Cardiac fibroblast (primary cell): Measurements from ENCODE around the gene ZNF362.

Experiments used
- DNase-seq, 2 donors: peaks; one replicate each; pipeline versions ENCODE4 v3.0.0 to v3.0.0-alpha.2; 2010; ENCODE audit warnings: low read depth in 2 of 2
- H3K4me3 ChIP-seq, 2 donors: replicated peaks in 1 of 2; 1 replicate in 1 of 2; 2 replicates in 1 of 2; pipeline ENCODE4 v1.5.1; 2011; ENCODE audit warnings: low read depth in 2 of 2, low read length in 2 of 2, mild to moderate bottlenecking in 2 of 2, moderate library complexity in 1 of 2
- TF ChIP-seq, protein P1 (sequence below): IDR thresholded peaks from one replicate; pipeline ENCODE4 v1.5.1; 2011; ENCODE audit warnings: low read depth, mild to moderate bottlenecking, low read length, inconsistent platforms

The ZNF362 gene

DNA sequence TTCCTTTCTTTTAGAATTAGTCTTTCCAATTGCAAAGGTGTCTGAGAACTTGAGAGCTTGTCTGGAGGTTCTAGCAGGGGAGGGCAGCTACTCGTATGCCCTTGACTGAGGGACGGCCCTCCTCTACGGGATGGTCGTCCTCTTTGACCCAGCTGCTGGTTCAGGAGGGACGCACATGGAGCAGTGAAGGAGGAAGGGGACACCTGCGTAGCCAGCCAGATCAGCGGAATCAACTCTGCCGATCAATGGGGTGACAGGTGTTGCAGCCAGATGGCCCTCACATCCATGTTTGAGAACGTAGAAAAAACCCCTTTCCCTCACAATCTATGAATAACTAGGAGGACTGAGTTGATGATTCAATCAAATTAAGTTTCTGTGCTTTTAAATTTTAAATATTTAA, 80.3 kb downstream of the ZNF362 start:
- TF ChIP-seq, protein P1, sequence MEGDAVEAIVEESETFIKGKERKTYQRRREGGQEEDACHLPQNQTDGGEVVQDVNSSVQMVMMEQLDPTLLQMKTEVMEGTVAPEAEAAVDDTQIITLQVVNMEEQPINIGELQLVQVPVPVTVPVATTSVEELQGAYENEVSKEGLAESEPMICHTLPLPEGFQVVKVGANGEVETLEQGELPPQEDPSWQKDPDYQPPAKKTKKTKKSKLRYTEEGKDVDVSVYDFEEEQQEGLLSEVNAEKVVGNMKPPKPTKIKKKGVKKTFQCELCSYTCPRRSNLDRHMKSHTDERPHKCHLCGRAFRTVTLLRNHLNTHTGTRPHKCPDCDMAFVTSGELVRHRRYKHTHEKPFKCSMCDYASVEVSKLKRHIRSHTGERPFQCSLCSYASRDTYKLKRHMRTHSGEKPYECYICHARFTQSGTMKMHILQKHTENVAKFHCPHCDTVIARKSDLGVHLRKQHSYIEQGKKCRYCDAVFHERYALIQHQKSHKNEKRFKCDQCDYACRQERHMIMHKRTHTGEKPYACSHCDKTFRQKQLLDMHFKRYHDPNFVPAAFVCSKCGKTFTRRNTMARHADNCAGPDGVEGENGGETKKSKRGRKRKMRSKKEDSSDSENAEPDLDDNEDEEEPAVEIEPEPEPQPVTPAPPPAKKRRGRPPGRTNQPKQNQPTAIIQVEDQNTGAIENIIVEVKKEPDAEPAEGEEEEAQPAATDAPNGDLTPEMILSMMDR, result no peak
- DNase-seq, result no peak
- H3K4me3 ChIP-seq, result no peak overlapping the region

DNA sequence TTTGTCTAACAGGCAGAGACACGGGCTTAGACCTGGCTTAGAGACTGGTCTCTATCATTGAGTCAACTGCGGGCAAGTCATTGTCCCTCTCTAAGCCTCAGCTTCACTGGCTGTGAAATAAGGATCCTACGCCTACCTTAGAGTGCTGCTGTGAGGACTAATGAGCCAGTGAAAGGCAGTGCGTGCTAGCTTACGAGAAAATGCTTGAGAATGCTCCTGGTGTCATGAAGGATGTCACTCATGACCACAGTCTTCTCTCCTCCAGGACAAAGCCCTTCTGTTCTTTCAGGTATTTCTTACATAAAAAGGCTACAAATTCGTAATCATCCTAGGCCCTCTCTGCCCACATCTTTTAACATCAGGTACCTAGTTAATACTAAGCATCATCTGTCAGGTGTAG, 81.1 kb downstream of the ZNF362 start:
- no peak for DNase-seq
- TF ChIP-seq, protein P1, result no peak
- H3K4me3 ChIP-seq, result peak overlapping the region in 1 of 2 donors; percentile 1

DNA sequence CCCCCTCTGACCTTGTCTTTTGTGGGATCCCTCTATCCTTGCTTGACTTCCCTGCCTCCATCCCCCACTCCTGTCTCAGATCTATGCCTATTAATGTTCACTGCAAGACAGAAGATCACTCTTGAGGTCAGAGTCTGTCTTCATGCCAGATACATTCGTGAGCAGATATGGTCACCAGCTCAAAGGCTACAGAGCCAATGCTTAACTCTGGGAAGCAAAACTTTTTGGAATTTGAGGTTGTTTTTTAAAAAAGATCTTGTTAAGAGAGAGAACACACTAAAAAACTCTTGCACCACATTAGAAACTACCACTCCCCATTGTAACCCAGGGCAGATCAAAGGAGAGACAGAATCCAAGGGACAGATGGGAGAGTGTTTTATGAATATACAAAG, 81.8 kb downstream of the ZNF362 start:
- TF ChIP-seq, protein P1, result no peak
- DNase-seq, result peak; percentile 77 to 81
- H3K4me3 ChIP-seq, result peak overlapping the region; percentile 1 to 26

DNA sequence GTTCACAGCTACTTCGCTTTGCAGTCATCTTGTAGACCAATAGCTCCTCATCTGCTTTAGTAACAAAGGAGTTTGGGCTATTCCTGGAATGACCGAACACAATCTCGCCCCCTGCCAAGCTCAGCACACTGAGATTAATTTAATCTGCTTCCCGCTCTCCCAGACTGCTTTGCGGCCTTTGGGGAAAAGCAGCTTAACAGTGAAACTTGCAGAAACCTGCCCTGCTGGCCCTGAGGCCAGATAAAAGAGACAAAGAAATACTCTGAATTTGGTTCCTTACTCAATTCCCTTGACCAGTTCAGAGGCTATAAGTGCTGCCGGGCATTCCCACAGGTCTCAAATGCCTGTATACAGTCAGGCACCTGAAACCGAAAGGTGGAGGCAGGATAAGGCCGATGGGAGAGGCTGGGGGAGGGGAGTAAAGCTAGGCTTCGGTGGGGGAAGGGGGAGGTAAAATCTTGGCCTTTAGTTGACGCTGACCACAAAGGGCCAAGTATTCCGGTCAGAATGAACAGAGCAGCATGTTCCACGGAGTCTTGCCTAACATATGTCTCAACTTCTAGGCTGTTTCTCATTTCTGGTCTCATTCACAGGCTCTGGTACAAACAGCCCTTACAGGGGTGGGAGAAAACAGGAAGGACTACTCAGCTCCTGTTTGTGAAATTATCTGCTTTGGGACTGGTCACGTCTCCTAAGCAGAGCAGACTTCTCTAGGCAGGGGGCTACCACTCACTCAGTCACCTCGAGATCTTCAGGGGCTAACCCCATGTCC, 82.3 kb downstream of the ZNF362 start:
- peak; percentile 94 to 98 for DNase-seq
- H3K4me3 ChIP-seq, result peak overlapping the region in 1 of 2 donors; percentile 26
- TF ChIP-seq, protein P1, result no peak

DNA sequence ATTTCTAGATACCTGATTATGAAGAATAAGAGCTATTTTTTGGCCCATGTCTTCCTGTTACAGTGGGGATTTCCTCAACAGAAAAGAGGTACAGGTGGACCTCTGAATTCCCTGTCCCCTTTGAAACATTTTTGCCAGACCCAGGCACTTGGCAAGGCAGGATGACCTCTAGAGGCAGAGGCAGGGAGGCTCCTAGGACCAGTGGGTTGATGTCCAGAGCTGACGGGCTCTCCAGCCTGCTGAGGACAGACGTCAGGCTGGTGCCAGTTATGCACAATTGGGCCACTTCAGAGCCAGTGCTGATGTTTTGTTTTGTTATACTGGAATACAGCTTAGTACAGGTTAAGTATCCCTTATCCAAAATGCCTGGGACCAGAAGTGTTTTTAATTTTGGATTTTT, 83.1 kb downstream of the ZNF362 start:
- peak overlapping the region in 1 of 2 donors; percentile 11 for H3K4me3 ChIP-seq
- TF ChIP-seq, protein P1, result peak; percentile 49
- DNase-seq, result peak in 1 of 2 donors; percentile 64

DNA sequence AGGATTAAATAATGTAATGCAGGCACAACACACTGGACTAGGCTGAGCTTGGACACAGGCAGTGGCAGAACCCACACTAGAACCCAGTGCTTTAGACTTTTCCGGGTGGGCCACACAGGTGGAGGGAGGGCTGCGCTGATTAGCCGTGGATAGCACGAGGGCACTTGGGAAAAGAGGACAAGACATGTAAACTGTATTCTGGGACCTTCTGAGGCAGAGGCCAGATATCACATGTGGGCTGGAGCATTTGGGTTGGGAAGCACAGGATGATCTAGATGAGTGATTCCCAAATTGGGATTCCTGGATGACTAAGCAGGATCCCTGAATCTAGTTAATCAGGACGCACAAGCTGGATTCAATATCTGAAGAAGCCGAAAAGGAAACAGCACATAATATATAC, 84.9 kb downstream of the ZNF362 start:
- no peak for DNase-seq
- no peak overlapping the region for H3K4me3 ChIP-seq
- TF ChIP-seq, protein P1, result no peak
